A204.1 (cell line): ENCODE data around the gene EPS8L1.
"Not testable (repeated sequence)": the region's sequence is repeated elsewhere in the genome, so short reads cannot be mapped to it uniquely, and the experiment has no call there.

Experiments
- FAIRE-seq: peaks from 2 replicates; lab custom pipeline; 2012; peaks lifted over from hg19 to GRCh38; lab: Jason Lieb, UNC

EPS8L1 gene

DNA sequence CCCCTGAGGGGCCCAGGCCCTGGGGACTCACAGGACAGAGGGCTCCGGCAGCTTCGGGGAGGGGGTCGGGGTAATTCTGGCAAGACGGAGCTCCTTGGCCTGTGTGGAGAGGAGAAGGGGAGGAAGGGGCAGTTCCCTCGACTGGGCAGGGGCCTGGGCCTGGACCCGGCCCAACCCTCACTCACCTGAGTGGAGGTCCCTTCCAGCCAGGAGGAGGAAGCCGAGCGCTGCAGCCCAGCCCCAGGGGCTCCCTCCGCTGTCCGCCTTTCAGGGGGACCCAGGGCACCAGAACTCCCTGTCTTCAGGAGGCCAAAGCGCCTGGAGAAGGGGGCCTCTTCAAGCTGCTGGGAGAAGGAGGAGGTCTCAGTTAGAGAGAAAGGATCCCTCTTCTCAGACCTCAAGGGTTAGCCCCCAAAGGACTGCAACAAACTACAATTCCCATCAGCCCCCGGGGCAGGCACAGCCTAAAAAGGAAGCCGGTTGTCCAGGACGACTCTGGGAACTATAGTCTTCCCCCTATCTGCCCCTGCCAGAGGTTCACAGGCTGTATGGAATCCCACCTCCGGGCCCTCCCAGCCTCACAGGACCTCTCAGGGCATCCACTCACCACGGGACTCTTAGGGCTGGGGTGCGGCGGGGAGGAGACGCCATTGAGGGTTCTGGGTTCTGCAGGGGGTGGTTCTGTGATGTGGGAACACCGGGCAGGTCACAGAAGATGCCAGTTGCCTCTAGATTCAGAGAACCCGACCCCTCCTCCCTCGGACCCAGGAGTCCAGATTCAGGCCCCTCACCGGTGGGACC is 19.8 kb downstream of the EPS8L1 start:
- no peak for FAIRE-seq

DNA sequence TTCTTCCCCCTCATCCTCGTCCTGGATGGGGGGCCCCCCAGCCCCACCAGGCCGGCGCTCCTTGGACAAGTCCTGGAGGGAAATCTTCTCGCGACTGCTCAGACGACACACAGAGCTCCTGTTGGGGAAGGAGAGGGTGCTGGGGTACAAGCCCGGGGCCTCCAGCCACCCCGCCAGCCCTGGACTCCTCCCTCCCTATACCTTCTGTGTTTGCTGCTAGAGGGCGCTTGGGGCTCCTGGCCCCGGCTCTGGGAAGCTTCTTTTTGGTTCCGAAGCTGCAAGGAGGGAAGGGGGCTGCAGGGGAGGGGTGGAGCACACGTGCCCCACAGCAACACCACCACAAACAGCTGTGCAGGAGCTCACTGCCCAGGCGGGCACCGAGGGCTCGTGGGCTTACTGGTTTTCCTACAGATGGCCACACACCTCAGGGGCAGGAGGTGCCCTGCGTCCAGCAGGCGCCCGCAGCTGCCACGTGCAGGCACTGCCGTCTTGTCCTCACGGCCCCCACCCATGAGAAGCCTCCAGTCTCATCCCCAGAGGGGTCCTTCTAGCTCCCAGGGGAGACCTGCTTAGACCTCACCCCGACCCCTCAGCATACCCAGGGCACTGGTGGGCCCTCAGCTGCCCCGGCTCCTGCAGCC is 20.5 kb downstream of the EPS8L1 start:
- FAIRE-seq, result no peak

DNA sequence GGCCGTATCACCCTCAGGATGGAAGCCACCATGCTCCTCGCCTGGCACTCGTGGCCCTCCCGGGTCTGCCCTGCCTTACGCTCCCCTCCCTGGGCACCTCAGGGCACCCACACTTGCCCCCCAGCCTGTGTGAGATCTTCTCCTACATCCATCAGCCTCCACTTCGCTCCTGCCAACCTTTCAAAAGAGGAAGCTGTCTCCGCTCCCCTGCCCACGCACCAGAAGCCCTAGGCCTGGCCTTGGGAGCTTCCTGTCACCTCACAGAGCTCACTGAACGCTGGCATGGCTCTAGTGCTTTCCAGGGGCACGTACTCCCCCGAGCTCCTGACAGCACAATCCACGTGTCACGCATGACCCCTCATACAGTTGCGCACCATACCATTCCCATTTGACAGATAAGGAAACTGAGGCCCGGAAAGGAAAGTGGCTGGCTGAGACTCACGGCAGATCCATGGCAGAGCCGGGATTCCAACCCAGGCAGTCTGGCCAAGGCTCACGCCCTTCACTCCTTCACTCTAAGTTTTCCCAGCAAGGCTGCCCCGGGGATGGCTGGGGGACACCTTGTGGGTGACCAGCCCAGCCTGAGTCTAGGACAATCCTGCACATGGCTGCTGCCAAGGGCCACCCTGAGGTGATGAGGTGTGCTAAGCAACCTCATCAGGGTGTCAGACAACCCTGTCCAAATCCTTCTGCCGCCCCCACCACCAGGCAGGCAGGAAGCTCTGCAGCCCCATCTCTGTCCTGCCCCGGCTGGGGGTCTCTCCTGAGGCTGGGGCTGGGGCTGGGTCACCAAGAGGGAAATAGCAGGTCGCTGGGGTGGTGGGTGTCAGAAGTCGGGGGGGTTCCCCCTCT is 22.4 kb downstream of the EPS8L1 start:
- no peak for FAIRE-seq

DNA sequence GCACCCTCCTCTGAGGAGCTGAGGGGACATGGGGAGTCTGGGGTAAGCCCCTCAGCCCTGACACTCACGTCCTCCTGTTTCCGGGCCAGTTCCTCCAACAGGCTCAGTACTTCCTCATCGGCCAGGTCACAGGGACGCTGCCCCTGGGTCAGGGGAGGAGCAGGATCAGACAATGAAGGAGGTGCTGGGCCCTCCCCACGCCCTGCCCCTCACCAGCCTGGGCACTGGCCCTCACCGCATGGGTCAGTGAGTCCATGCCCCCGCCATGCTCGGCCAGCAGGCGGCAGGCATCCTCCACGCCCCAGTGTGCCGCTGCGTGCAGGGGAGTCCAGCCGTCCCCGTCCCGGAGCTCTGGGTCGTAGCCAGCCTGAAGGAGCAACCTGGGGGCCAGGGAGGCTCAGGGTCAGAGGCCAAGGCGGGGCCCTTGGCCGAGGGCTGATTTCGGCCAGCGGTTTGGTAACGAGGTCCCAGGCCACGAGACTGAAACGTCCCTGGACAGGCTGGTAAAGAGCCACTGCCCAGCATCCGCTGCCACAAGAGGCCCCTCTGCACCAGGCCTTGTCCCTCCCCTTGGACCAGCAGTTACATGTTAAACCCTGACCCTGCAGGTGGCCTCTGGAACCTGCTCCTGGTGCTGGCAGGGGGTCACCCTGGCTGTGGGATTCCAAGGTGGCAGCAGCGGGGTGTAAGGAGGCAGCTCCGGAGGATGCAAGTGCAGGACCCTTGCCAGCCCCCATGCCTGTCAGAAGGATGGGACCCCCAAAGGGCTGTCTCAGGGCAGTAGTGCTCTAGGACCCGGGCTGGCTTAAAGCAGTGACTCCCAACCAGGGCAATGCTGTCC is 23.3 kb downstream of the EPS8L1 start:
- FAIRE-seq, result no peak

DNA sequence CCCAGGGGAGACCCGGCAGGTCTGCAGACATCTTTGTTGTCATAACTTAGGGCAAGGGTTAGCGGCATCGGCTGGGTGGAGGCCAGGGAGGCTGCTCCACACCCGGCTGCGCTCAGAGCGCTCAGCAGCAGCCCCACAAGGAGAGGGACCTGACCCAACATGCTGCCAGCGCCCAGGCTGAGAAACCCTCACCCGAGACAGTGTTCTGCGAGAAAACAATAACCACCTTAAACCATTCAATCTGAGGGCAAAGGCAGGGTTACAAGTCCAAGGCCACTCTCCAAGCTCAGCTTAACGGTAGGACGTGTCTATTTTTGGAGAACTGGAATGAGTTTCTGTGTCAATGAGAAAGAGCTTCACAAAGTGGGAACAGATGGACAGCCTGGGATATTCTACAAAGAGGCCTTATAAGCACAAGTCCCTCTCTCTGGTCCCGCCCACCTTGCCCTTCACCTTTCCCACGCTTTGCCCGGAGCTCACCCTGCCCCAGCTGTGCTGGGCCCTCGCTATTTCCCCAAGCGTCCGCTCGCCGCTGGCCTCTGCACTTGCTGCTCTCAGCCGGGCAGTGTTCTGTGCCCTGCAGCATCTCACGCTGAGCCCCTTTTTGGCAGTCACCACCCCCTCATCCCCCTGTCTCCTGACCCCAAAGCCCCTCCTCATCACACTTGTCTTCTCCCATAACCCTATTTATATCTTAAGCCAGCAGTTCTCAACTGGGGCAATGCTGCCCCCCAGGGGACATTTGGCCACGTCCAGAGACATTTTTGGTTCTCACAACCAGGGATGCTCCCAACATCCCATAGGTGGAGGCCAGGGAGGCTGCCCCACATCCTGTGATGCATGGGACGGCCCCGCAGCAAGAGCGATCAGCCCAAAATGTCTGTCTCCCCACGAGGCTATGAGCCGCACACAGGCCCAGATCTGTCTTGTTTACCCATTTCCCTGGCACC is 24.2 kb downstream of the EPS8L1 start:
- no peak for FAIRE-seq

DNA sequence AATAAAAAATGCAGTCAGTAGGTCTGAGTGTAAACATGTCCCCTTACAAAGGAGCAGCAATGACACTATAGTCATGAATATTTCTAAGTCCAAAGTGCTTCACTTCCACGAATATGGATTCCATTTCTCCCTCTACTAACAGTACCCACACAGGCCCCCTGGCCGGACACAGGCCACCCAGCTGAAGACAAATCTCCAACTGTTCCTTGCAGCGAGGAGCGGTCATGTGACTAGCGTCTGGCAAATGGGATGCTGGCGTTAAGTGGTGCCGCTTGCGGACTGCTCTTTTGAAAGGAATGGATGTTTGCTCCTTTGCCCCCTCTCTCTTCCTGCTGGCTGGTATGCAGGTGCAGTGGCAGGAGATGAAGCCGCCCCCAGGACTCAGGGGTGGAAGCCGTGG is 25.6 kb downstream of the EPS8L1 start:
- no peak for FAIRE-seq

DNA sequence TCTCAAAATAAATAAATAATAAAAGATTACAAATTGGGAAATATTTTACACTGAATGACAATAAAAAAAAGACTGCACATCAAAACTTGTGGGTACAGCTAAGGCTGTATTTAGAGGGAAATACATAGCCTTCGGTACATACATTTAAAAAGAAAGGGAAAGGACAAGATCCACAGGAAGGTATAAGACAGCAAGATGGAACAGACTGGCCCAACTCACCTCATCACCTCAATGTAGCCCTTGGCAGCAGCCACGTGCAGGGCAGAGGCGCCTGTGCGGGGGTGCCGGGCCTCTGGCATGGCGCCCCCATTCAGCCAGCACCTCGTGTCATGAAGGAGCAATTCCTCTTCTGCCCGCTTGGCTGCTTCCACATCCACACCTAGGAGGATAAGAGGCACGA is 27.5 kb downstream of the EPS8L1 start:
- FAIRE-seq, result no peak

DNA sequence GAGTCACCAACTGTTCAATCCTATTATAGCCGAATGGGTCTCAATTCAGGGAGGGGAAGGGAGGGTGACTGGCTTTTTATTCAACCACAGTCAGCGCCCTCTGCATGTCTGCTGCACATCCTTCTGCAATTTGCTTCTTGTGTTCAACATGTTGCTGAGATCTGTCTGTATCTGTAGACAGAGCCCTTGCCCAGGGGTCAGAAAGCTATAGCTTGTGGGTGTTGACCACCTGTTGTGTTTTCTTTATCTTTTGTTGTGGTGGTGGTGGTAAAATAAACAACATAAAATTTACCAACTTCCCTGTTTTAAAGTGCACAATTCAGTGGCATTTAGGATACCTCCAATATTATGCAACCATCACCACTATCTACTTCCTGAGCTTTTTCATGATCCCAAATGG is 29.6 kb downstream of the EPS8L1 start:
- FAIRE-seq, result no peak

DNA sequence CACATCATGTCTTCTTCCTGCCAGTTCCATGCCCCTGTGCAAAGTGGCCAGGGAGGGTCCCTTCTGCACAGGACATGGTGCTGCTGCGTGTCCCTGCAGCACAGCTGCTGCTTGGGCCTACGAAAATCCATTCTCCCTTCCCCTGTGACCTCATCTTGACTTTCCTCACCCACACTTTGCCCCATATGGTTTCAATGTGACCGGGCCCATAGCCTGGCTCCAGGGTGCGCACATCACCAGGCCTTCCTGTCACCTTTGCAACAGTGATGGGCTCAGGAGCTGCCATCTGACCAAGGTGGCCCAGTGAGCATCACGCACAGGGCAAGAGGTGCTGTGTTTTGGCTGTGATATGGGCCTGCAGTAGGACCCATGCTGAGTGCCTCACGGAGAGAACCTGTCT is 30.9 kb downstream of the EPS8L1 start:
- no peak for FAIRE-seq

DNA sequence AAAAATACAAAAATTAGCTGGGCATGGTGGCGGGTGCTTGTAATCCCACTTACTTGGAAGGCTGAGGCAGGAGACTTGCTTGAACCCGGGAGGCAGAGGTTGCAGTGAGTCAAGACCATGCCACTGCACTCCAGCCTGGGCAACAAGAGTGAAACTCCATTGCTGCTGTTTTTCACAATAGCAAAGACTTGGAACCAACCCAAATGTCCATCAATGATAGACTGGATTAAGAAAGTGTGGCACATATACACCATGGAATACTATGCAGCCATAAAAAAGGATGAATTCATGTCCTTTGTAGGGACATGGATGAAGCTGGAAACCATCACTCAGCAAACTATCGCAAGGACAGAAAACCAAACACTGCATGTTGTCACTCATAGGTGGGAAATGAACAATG is 31.6 kb downstream of the EPS8L1 start:
- FAIRE-seq, result not testable (repeated sequence)

DNA sequence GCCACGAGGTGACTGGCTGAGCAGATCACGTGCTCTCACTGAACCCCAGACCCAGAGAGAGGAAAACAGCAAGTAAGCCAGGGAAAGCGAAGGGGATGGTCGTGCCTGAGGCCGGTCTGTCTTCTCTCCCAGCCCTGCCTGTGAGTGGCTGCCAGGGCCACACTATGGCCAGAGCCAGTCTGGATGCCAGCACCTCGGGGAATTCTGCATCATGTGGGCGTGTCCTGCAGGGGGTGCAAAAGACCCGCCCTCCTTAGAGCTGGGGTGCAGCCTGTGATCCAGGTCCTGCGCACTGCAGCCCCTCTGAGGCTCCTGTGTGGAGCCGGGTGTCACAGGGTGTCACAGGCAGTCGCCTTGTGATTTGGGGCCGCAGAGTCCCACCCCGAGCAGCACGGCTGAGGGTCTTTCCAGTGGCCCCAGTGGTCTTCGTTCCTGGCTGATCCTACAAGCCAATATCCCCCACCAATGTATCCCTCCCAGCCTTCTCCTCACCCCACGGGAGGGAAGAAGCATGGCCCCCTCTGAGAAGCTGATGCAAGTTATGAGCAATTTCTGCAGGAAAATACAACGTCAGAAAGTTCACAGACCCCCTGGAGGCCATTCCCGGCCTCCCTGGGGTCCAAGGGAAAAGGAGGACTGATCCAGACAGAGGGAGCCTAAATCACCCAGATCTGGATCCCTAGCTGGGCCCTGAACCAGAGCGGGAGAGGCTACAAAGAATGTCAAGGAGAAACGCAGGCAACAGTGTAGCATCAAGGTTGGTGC is 34.0 kb downstream of the EPS8L1 start:
- FAIRE-seq, result no peak

DNA sequence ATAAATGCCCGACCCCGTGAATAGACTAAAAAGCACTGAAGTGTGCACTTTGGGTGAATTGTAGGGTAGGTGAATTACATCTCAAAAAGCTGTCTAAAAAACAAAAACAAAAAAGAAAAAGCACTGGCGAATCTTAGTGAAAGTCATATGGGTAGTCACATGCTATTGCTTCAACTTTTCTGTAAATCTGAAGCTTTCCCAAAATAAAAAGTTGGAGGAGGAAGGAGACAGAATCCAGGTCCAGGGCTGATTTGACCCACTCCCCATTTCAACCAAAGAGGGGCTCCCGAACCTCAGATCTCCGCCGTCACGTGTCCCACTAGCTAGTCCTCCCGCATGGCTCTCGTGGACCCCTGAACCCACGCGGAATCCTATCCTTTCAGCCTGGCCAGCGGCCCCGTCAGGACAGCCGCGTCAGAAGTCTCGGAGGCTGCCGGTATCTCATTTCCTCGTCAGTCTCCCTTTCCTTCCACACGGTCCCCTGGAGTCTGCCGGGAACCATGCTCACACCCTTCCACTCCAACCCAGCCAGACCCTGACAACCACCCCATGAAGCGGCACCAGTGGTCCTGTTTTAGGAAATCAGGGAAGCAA is 35.7 kb downstream of the EPS8L1 start:
- no peak for FAIRE-seq

DNA sequence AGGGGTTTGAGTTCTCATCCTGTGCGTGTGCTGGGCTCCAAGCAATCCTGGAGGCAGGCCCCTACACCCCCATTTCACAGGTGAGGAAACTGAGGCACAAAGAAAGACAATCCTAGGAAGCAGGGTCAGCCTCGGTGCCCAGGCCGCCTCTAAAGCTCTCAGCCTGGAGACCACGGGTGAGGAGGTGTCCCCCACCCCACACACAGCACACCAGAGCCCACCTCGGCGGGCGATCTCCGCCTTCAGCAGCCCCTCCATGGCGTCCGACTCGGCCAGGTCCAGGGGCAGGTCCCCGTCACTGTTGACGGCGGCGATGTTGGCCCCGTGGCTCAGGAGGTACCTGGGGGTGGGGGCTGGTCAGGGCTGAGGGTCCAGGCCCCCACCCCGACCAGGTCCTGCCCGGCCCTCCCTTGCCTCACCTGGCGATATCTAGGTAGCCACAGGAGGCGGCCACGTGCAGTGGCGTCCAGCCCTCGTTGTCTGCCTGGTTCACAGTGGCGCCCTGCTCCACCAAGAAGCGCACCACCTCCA is 36.6 kb downstream of the EPS8L1 start:
- FAIRE-seq, result no peak

DNA sequence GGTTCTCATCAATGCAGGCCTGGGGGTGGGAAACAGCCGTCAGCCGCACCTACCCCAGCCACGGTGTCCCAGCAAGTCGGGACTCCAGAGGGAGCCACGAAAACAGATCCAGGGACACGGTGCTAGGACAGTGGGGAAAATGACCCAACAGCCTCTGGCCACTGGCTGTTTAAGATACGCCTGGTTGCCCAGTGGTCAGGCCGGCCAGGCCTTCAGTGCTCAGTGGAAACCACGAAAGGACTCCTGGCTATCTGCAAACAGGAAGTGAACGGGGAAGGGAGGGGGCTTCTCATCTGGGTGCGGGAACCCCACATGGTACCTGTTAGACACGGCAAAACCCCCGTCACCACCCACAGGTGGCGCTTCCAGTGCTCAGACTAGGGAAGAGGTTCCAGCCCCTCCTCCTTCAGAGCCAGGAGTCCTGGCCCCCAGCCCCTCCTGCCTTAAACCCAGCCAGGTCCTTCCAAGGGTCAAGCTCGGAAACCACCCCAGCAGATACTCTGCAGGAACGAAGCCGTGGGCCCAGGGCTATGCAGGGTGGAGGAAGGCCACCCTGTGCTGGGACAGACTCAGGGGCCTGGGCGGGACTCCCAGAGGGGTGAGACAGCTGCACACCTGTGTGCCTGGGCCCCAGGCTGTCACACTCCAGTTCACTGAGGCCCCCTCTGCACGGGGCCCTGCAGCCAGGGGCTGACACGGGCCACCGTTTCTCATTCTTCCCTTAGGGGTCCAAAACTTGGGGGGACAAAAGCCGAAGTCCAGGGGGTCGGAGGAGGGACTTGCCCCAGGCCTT is 37.3 kb downstream of the EPS8L1 start:
- FAIRE-seq, result no peak

DNA sequence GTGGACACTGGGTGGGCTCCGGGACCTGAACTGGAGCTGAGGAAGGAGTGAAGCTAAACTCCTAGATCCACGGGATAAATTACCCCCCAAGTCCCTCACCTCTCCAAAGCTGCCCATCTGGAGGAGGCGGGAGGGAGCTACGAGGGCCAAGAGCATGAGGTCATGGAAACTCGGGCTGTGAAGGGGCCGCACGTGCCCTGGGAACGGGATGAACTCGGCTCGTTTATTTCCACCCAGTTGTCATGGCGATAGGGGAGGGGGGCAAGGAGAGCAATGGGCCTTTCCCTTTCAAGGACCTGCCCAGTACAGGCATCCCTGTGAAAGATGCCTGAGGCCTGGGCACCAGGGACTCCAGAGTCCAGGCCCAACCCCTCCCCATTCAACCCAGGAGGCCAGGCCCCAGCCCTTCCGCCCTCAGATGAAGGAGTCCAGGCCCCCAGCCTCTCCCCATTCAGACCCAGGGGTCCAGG is 37.9 kb downstream of the EPS8L1 start:
- no peak for FAIRE-seq

DNA sequence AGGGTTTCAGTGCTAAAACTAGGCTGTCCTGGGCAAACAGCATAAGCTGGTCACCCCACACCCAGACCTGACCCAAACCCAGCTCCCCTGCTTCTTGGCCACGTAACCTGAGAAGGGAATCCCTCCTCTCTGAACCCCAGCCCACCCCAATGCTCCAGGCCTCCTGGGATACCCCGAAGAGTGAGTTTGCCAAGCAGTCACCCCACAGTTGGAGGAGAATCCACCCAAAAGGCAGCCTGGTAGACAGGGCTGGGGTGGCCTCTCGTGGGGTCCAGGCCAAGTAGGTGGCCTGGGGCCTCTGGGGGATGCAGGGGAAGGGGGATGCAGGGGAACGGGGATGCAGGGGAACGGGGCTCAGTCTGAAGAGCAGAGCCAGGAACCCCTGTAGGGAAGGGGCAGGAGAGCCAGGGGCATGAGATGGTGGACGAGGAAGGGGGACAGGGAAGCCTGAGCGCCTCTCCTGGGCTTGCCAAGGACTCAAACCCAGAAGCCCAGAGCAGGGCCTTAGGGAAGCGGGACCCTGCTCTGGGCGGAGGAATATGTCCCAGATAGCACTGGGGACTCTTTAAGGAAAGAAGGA is 39.0 kb downstream of the EPS8L1 start:
- FAIRE-seq, result no peak

DNA sequence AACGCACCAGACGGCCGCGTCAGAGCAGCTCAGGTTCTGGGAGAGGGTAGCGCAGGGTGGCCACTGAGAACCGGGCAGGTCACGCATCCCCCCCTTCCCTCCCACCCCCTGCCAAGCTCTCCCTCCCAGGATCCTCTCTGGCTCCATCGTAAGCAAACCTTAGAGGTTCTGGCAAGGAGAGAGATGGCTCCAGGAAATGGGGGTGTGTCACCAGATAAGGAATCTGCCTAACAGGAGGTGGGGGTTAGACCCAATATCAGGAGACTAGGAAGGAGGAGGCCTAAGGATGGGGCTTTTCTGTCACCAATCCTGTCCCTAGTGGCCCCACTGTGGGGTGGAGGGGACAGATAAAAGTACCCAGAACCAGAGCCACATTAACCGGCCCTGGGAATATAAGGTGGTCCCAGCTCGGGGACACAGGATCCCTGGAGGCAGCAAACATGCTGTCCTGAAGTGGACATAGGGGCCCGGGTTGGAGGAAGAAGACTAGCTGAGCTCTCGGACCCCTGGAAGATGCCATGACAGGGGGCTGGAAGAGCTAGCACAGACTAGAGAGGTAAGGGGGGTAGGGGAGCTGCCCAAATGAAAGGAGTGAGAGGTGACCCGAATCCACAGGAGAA is 39.9 kb downstream of the EPS8L1 start:
- no peak for FAIRE-seq
